ENCODE measurements around the gene DZIP3. TPM values are rescaled to one million over a fixed set of nuclear protein-coding genes. Genes with fewer than 3 reads are reported as not detected.
"Not testable (repeated sequence)": the region's sequence is repeated elsewhere in the genome, so short reads cannot be mapped to it uniquely, and the experiment has no call there.

The DZIP3 gene
- total RNA-seq, 6 donors from 2014 or later: 3.4 to 25.0 (median 7.5) TPM

DNA sequence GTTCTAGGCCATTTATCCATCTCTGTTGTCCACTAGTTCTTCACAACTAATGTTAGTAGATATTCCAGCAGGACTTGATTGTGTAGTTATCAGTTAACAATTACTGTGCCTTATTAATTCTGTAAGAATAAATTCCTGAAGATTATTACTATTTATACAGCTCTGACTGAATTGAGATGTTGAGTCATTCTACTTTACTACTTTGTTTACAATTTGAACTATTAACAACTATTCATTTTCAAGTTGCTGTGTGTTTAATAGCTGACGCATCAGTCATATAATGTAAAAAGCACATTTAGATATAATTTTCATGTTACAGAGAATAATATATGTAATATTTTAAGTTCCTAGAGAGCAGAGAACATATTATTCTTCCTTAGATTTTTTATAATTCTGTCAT lies 21.1 kb downstream of the DZIP3 start:
- ATAC-seq (ENCODE audit: low FRiP score in 2 of 2): no peak
- TF ChIP-seq POLR2AphosphoS5 (IDR thresholded peaks at IDR 0.05): no peak
- TF ChIP-seq, protein P1, sequence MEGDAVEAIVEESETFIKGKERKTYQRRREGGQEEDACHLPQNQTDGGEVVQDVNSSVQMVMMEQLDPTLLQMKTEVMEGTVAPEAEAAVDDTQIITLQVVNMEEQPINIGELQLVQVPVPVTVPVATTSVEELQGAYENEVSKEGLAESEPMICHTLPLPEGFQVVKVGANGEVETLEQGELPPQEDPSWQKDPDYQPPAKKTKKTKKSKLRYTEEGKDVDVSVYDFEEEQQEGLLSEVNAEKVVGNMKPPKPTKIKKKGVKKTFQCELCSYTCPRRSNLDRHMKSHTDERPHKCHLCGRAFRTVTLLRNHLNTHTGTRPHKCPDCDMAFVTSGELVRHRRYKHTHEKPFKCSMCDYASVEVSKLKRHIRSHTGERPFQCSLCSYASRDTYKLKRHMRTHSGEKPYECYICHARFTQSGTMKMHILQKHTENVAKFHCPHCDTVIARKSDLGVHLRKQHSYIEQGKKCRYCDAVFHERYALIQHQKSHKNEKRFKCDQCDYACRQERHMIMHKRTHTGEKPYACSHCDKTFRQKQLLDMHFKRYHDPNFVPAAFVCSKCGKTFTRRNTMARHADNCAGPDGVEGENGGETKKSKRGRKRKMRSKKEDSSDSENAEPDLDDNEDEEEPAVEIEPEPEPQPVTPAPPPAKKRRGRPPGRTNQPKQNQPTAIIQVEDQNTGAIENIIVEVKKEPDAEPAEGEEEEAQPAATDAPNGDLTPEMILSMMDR (IDR thresholded peaks at IDR 0.05): no peak
- TF ChIP-seq POLR2A (IDR thresholded peaks at IDR 0.05): no peak
- no peak for TF ChIP-seq EP300 (IDR thresholded peaks at IDR 0.05)

DNA sequence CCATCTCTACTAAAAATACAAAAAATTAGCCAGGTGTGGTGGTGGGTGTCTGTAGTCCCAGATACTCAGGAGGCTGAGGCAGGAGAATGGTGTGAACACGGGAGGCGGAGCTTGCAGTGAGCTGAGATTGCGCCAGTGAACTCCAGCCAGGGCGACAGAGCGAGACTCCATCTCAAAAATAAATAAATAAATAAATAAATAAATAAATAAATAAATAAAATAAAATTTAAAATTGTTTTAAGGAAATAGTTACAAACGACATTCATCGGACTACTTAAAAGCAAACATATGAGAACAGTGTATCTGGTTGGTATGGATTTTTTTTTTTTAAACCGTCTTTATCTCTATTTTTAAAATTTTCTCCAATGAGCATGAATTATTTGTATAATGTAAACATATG lies 26.6 kb downstream of the DZIP3 start:
- not testable (repeated sequence) for H3K4me1 ChIP-seq; H3K27me3 ChIP-seq; H3K36me3 ChIP-seq; H3K27ac ChIP-seq; H3K4me3 ChIP-seq; H3K9me3 ChIP-seq; ATAC-seq (ENCODE audit: low FRiP score in 2 of 2); DNase-seq
- WGBS, 2 donors: 92 to 94% methylated on average over 8 of the region's 8 CpGs

More for the DNA sequence above, 21.1 kb downstream of the DZIP3 start:
- Histone ChIP-seq H3K27me3 (no peaks in the 10 kb centered on the region), H3K36me3 (no peaks in the 10 kb centered on the region), H3K4me3 (no peak overlapping the region), H3K9me3 (no peaks in the 10 kb centered on the region), H3K4me1 (no peaks in the 10 kb centered on the region), H3K27ac (no peak overlapping the region)
- WGBS, 2 donors: 84 to 92% methylated on average over 1 of the region's 1 CpG
- DNase-seq: no peak

DNA sequence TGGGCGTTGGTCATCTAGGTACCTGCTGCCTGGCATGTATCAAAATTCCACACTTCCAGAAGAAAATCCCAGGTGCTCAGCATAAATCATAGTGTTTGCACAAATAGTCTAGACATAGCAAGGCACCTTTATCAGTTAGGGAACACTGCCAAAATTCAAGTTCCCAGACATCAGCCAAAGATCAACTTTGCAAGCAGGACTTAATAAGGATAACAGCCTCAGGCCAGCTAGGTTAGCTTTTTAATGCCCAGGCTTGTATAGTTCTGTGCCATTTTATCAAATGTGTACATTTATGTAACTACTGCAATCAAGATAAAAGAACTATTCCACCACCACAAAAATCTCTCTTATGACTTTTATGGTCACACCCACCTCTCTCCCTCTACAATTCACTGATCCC lies 30.7 kb downstream of the DZIP3 start:
- 73 to 85% methylated on average over 1 of the region's 1 CpG for WGBS, 2 donors
- no peak for DNase-seq
- ATAC-seq (ENCODE audit: low FRiP score in 2 of 2): no peak

DNA sequence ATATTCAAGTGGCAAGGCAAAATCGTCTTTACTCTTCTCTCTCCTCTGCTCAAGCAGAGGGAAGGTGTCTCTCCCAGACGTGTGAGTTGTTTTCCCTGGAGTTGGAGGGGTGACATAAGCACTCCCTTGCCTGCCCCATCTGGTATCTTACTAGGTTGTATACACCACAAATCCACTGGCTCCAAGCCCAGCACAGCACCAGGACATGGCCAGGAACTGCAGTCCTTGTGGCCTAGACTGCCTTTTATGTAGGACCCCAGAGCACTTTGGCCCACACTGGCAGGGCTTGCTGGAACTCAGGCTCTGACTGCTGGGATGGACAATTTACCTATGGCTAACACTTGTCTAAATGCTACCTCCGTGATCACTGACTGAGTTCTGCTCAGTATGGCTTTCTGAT lies 34.0 kb downstream of the DZIP3 start:
- Histone ChIP-seq H3K9me3 (no peaks in the 10 kb centered on the region), H3K36me3 (no peaks in the 10 kb centered on the region), H3K4me1 (no peaks in the 10 kb centered on the region), H3K27me3 (no peaks in the 10 kb centered on the region), H3K4me3 (no peak overlapping the region), H3K27ac (no peak overlapping the region)
- TF ChIP-seq EP300 (IDR thresholded peaks at IDR 0.05): no peak
- no peak for TF ChIP-seq POLR2A (IDR thresholded peaks at IDR 0.05)
- TF ChIP-seq, protein P1 (IDR thresholded peaks at IDR 0.05): no peak
- no peak for TF ChIP-seq POLR2AphosphoS5 (IDR thresholded peaks at IDR 0.05)
- WGBS, 2 donors: 85 to 91% methylated on average over 3 of the region's 3 CpGs
- DNase-seq: no peak
- no peak for ATAC-seq (ENCODE audit: low FRiP score in 2 of 2)

More for the DNA sequence above, 30.7 kb downstream of the DZIP3 start:
- TF ChIP-seq POLR2AphosphoS5 (IDR thresholded peaks at IDR 0.05) (no peak), POLR2A (IDR thresholded peaks at IDR 0.05) (no peak), EP300 (IDR thresholded peaks at IDR 0.05) (no peak)
- TF ChIP-seq, protein P1 (IDR thresholded peaks at IDR 0.05): no peak
- no peaks in the 10 kb centered on the region for H3K9me3 ChIP-seq
- H3K4me1 ChIP-seq: no peaks in the 10 kb centered on the region
- H3K27ac ChIP-seq: no peak overlapping the region
- H3K27me3 ChIP-seq: no peaks in the 10 kb centered on the region
- no peaks in the 10 kb centered on the region for H3K36me3 ChIP-seq
- no peak overlapping the region for H3K4me3 ChIP-seq

DNA sequence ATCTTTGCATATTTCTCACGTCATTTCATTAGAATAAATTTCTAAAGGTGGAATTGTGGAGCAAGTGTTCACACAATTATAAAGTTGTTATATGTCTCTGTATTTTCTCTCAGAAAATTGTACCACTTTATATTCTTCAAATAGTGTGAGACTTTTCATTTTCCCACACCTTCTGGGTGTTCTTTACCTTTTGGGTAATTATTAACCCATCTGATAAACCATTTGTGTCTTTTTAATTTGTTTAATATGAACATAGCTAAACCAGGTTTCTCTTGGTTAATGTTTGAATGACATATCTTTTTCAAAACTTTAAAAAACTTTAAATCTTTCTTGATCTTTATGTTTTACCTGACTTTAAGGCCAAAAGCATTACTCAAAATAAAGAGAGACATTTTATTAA lies 40.5 kb downstream of the DZIP3 start:
- no peak for ATAC-seq (ENCODE audit: low FRiP score in 2 of 2)
- TF ChIP-seq POLR2A (IDR thresholded peaks at IDR 0.05) (no peak), POLR2AphosphoS5 (IDR thresholded peaks at IDR 0.05) (no peak), EP300 (IDR thresholded peaks at IDR 0.05) (no peak)
- TF ChIP-seq, protein P1 (IDR thresholded peaks at IDR 0.05): no peak
- WGBS, 2 donors: 97 to 100% methylated on average over 1 of the region's 1 CpG

More for the DNA sequence above, 40.5 kb downstream of the DZIP3 start:
- Histone ChIP-seq H3K36me3 (peaks cover 0 to 6% (median 0%) of the 10 kb centered on the region in 4 donors), H3K4me1 (no peaks in the 10 kb centered on the region), H3K9me3 (no peaks in the 10 kb centered on the region), H3K4me3 (no peak overlapping the region), H3K27me3 (no peaks in the 10 kb centered on the region), H3K27ac (no peak overlapping the region)
- no peak for DNase-seq
